ENCODE data around the gene FLOT1.

GRCh38 chr6:30747300-30747687, 4.8 kb upstream of the FLOT1 start:
- TF ChIP-seq CTCF (optimal IDR thresholded peaks at IDR 0.05 in 1 of 3, IDR thresholded peaks at IDR 0.05 in 1 of 3, conservative IDR thresholded peaks at IDR 0.05 in 1 of 3; ENCODE audit: extremely low read depth in 1 of 3, insufficient read depth in 2 of 3, low read length in 3 of 3) (no peak), EZH2 (IDR thresholded peaks at IDR 0.05; ENCODE audit: low read length) (no peak)

All from keratinocyte (primary cell).